ENCODE results near the gene RAB21. TPM values are rescaled to one million over a fixed set of nuclear protein-coding genes. Genes with fewer than 3 reads are reported as not detected.
A peak's percentile ranks its signal among the peaks of the same experiment; 100 is the strongest.

The RAB21 gene
- total RNA-seq, 1 experiment from 2014 or later: 27.3 TPM

- Histone ChIP-seq H2AFZ (ENCODE audit: low read length) (no peak overlapping the region), H3K9me3 (ENCODE audit: low read length) (no peaks in the 10 kb centered on the region), H3K27me3 (ENCODE audit: low read length) (no peaks in the 10 kb centered on the region), H3K9me2 (replicated peaks; ENCODE audit: low read length) (no peaks in the 10 kb centered on the region), H3K4me2 (ENCODE audit: low read length) (no peak overlapping the region), H3K4me3 (ENCODE audit: low read length) (no peak overlapping the region), H3K36me3 (ENCODE audit: low read depth, low read length) (no peaks in the 10 kb centered on the region), H4K20me1 (ENCODE audit: low read length) (no peaks in the 10 kb centered on the region), H3K79me2 (ENCODE audit: low read length) (no peaks in the 10 kb centered on the region), H3K9ac (ENCODE audit: low read length) (no peak overlapping the region), H3K4me1 (ENCODE audit: insufficient read depth, low read length) (peaks cover 14% of the 10 kb centered on the region; the same call in 1 of the 2 replicates), H3F3A (ENCODE audit: low read length, unreplicated experiment) (no peaks in the 10 kb centered on the region), H3K27ac (ENCODE audit: low read length) (0 out of 2 replicates have a peak overlapping the region, but pooled peaks have one; percentile 11)
- no TSS peak for BruUV-seq (replicated peaks)
- intact Hi-C loops (cut with micrococcal nuclease): no loop called here
- ChIA-PET POLR2A (ENCODE audit: unreplicated experiment) (interaction anchor here (0.6 kb wide), 1 partner anchor 93 kb away, joined by 7 read pairs; no protein-coding TSS in a partner anchor), CTCF (interaction anchor here (0.7 kb wide), 1 partner anchor 278 kb away, joined by 7 read pairs; no protein-coding TSS in a partner anchor)
- peak; percentile 63 for DNase-seq
- ATAC-seq: peak; percentile 45
- no peak for TF ChIP-seq EZH2 (IDR thresholded peaks at IDR 0.05; ENCODE audit: low read length, unreplicated experiment)
- TF ChIP-seq EZH2phosphoT487 (IDR thresholded peaks at IDR 0.05; ENCODE audit: borderline replicate concordance, low read length): no peak
- TF ChIP-seq, protein P1, sequence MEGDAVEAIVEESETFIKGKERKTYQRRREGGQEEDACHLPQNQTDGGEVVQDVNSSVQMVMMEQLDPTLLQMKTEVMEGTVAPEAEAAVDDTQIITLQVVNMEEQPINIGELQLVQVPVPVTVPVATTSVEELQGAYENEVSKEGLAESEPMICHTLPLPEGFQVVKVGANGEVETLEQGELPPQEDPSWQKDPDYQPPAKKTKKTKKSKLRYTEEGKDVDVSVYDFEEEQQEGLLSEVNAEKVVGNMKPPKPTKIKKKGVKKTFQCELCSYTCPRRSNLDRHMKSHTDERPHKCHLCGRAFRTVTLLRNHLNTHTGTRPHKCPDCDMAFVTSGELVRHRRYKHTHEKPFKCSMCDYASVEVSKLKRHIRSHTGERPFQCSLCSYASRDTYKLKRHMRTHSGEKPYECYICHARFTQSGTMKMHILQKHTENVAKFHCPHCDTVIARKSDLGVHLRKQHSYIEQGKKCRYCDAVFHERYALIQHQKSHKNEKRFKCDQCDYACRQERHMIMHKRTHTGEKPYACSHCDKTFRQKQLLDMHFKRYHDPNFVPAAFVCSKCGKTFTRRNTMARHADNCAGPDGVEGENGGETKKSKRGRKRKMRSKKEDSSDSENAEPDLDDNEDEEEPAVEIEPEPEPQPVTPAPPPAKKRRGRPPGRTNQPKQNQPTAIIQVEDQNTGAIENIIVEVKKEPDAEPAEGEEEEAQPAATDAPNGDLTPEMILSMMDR (conservative IDR thresholded peaks at IDR 0.05; ENCODE audit: low read depth, low read length): no peak
Measured at GRCh38 chr12:71719647-71720370, 34.9 kb upstream of the RAB21 start.

DNA sequence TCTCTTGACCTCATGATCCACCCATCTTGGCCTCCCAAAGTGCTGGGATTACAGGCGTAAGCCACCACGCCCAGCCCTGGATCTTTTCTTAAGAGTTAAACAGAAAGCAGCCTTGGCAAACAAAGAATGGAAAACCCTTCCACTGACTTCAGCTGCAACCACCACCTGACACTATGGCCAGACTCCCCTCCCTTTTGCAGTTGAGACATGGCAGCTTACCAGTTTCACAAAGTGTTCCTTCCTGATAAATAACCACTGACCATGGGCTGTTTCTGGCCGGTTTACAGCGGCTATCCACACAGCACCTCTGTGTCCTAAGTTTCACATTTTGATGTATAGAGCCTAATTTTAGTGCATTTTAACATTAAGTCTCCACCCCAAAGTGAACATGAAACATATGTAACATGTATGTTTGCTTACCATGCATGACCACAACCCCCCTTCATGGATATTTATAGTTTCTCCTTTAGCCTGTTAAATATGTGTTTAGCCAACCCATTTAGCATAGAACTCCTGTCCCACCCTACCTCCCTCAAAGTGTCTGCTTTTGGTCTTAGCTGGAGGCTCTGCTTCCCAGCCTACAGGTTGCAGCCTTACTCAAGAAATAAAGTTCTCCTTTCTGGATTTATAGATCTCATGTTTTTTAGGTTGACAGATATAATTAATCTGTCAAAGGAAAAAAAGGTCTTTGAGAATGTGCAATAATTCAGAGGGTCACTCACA lies 32.7 kb upstream of the RAB21 start:
- Histone ChIP-seq H3K27me3 (ENCODE audit: low read length) (no peaks in the 10 kb centered on the region), H3K4me2 (ENCODE audit: low read length) (no peak overlapping the region), H3K79me2 (ENCODE audit: low read length) (no peaks in the 10 kb centered on the region), H3K36me3 (ENCODE audit: low read depth, low read length) (no peaks in the 10 kb centered on the region), H3K4me1 (ENCODE audit: insufficient read depth, low read length) (peaks cover 14% of the 10 kb centered on the region; the same call in 1 of the 2 replicates), H3K9ac (ENCODE audit: low read length) (no peak overlapping the region), H3K9me2 (replicated peaks; ENCODE audit: low read length) (no peaks in the 10 kb centered on the region), H3K9me3 (ENCODE audit: low read length) (no peaks in the 10 kb centered on the region), H3F3A (ENCODE audit: low read length, unreplicated experiment) (no peaks in the 10 kb centered on the region), H3K27ac (ENCODE audit: low read length) (no peak overlapping the region), H4K20me1 (ENCODE audit: low read length) (no peaks in the 10 kb centered on the region), H3K4me3 (ENCODE audit: low read length) (no peak overlapping the region), H2AFZ (ENCODE audit: low read length) (no peak overlapping the region)
- ATAC-seq (no peak), DNase-seq (no peak)
- TF ChIP-seq EZH2phosphoT487 (IDR thresholded peaks at IDR 0.05; ENCODE audit: borderline replicate concordance, low read length): no peak
- TF ChIP-seq, protein P1 (conservative IDR thresholded peaks at IDR 0.05; ENCODE audit: low read depth, low read length): no peak
- TF ChIP-seq EZH2 (IDR thresholded peaks at IDR 0.05; ENCODE audit: low read length, unreplicated experiment): no peak
- ChIA-PET POLR2A (ENCODE audit: unreplicated experiment) (no interaction called here), CTCF (no interaction called here)
- intact Hi-C loops (cut with micrococcal nuclease): no loop called here
- no TSS peak for BruUV-seq (replicated peaks)

Data from PC-3 (cell line).